ENCODE results near the gene MAPKAP1.
"Not testable (repeated sequence)": the region's sequence is repeated elsewhere in the genome, so short reads cannot be mapped to it uniquely, and the experiment has no call there.

The MAPKAP1 gene

GRCh38 chr9:125730168-125730567 lies 23.2 kb upstream of the MAPKAP1 start:
- no peak for DNase-seq (ENCODE audit: low spot score)

GRCh38 chr9:125726456-125727132 lies 19.6 kb upstream of the MAPKAP1 start:
- DNase-seq (ENCODE audit: low spot score): no peak

GRCh38 chr9:125707472-125707804 lies 430 bp upstream of the MAPKAP1 start:
- no peak for DNase-seq (ENCODE audit: low spot score)

GRCh38 chr9:125705893-125706292 lies 1.1 kb downstream of the MAPKAP1 start:
- no peak for DNase-seq (ENCODE audit: low spot score)

GRCh38 chr9:125703662-125704061 lies 3.3 kb downstream of the MAPKAP1 start:
- DNase-seq (ENCODE audit: low spot score): no peak

- peak; percentile 71 for DNase-seq (ENCODE audit: low spot score)
Observed at GRCh38 chr9:125701351-125701750, 5.7 kb downstream of the MAPKAP1 start.

- DNase-seq (ENCODE audit: low spot score): peak; percentile 37
Observed at GRCh38 chr9:125700791-125701190, 6.2 kb downstream of the MAPKAP1 start.

- DNase-seq (ENCODE audit: low spot score): no peak
Observed at GRCh38 chr9:125699870-125700269, 7.1 kb downstream of the MAPKAP1 start.

GRCh38 chr9:125696106-125696647 lies 10.8 kb downstream of the MAPKAP1 start:
- DNase-seq (ENCODE audit: low spot score): no peak

GRCh38 chr9:125695548-125695947 lies 11.5 kb downstream of the MAPKAP1 start:
- not testable (repeated sequence) for DNase-seq (ENCODE audit: low spot score)

- DNase-seq (ENCODE audit: low spot score): no peak
Observed at GRCh38 chr9:125694478-125694877, 12.5 kb downstream of the MAPKAP1 start.

GRCh38 chr9:125693492-125693891 lies 13.5 kb downstream of the MAPKAP1 start:
- DNase-seq (ENCODE audit: low spot score): not testable (repeated sequence)

- DNase-seq (ENCODE audit: low spot score): no peak
Observed at GRCh38 chr9:125691869-125692268, 15.1 kb downstream of the MAPKAP1 start.

- DNase-seq (ENCODE audit: low spot score): no peak
Observed at GRCh38 chr9:125690679-125691078, 16.3 kb downstream of the MAPKAP1 start.

GRCh38 chr9:125687163-125687863 lies 19.7 kb downstream of the MAPKAP1 start:
- no peak for DNase-seq (ENCODE audit: low spot score)

- DNase-seq (ENCODE audit: low spot score): no peak
Observed at GRCh38 chr9:125685167-125685566, 21.8 kb downstream of the MAPKAP1 start.

- DNase-seq (ENCODE audit: low spot score): no peak
Observed at GRCh38 chr9:125683486-125683885, 23.5 kb downstream of the MAPKAP1 start.

GRCh38 chr9:125682340-125682739 lies 24.7 kb downstream of the MAPKAP1 start:
- DNase-seq (ENCODE audit: low spot score): no peak

- DNase-seq (ENCODE audit: low spot score): no peak
Observed at GRCh38 chr9:125681657-125682056, 25.4 kb downstream of the MAPKAP1 start.

- no peak for DNase-seq (ENCODE audit: low spot score)
Observed at GRCh38 chr9:125681086-125681622, 25.9 kb downstream of the MAPKAP1 start.

GRCh38 chr9:125680445-125680844 lies 26.6 kb downstream of the MAPKAP1 start:
- no peak for DNase-seq (ENCODE audit: low spot score)

- no peak for DNase-seq (ENCODE audit: low spot score)
Observed at GRCh38 chr9:125679597-125680189, 27.3 kb downstream of the MAPKAP1 start.
